HG03378 (cell line): Measurements from ENCODE around the gene TPGS1.

Source experiments
- ATAC-seq: cut with Tn5 transposase; IDR thresholded peaks from one replicate; pipeline ENCODE4 v1.9.1; 2021; ENCODE audit warnings: mild to moderate bottlenecking, moderate library complexity; ENCODE audit not compliant: unreplicated experiment

TPGS1 gene

GRCh38 chr19:513368-514165 lies 6.3 kb downstream of the TPGS1 start:
- ATAC-seq, result no peak

- no peak for ATAC-seq
Observed at GRCh38 chr19:514166-514663, 6.9 kb downstream of the TPGS1 start.

GRCh38 chr19:517721-518597 lies 10.7 kb downstream of the TPGS1 start:
- no peak for ATAC-seq

GRCh38 chr19:518598-519231 lies 11.4 kb downstream of the TPGS1 start:
- ATAC-seq, result no peak

- ATAC-seq, result no peak
Observed at GRCh38 chr19:519449-519865, 12.2 kb downstream of the TPGS1 start.

- ATAC-seq, result no peak
Observed at GRCh38 chr19:522726-523125, 15.4 kb downstream of the TPGS1 start.

- no peak for ATAC-seq
Observed at GRCh38 chr19:524062-524674, 16.9 kb downstream of the TPGS1 start.

- ATAC-seq, result no peak
Observed at GRCh38 chr19:525029-525428, 17.7 kb downstream of the TPGS1 start.

GRCh38 chr19:525857-526419 lies 18.6 kb downstream of the TPGS1 start:
- ATAC-seq, result no peak

- ATAC-seq, result no peak
Observed at GRCh38 chr19:530134-531008, 23.1 kb downstream of the TPGS1 start.

GRCh38 chr19:531009-531752 lies 23.9 kb downstream of the TPGS1 start:
- ATAC-seq, result peak; percentile 33

- ATAC-seq, result peak; percentile 20
Observed at GRCh38 chr19:531753-532560, 24.7 kb downstream of the TPGS1 start, which contains the start of gene CDC34. Gene CDC34 (plus strand): TSS chr19:531760. CDS start chr19:531932, 172 bp downstream.

- ATAC-seq, result no peak
Observed at GRCh38 chr19:532561-533363, 25.5 kb downstream of the TPGS1 start.

- no peak for ATAC-seq
Observed at GRCh38 chr19:533364-534058, 26.2 kb downstream of the TPGS1 start.

GRCh38 chr19:534088-534487 lies 26.8 kb downstream of the TPGS1 start:
- ATAC-seq, result no peak

GRCh38 chr19:535017-535835 lies 27.9 kb downstream of the TPGS1 start:
- no peak for ATAC-seq
